Astrocyte (in vitro differentiated cells and primary cell): ENCODE data around the gene TBCEL. TPM values are rescaled to one million over a fixed set of nuclear protein-coding genes. Genes with fewer than 3 reads are reported as not detected.

Experiments
- DNase-seq: peaks from one replicate; pipeline ENCODE4 v3.0.0-alpha.2; 2010; ENCODE audit warnings: low read depth
- FAIRE-seq: peaks from 2 replicates; lab custom pipeline; 2011; peaks lifted over from hg19 to GRCh38; lab: Jason Lieb, UNC
- H2AFZ ChIP-seq: 2 replicates; pipeline ENCODE4 v1.6.0; 2012; ENCODE audit warnings: low read depth, low read length, inconsistent platforms
- H3K27ac ChIP-seq: 2 replicates; pipeline ENCODE4 v1.5.1; 2011; ENCODE audit warnings: low read depth, low read length, inconsistent platforms
- H3K27me3 ChIP-seq: 2 replicates; pipeline ENCODE4 v1.6.0; 2011; ENCODE audit warnings: low read length, inconsistent platforms; ENCODE audit not compliant: insufficient read depth
- H3K36me3 ChIP-seq: 2 replicates; pipeline ENCODE4 v1.5.1; 2011; ENCODE audit warnings: low read length, inconsistent platforms; ENCODE audit not compliant: insufficient read depth
- H3K4me1 ChIP-seq: 2 replicates; pipeline ENCODE4 v1.5.1; 2011; ENCODE audit warnings: low read length, inconsistent platforms; ENCODE audit not compliant: insufficient read depth
- H3K4me2 ChIP-seq: 2 replicates; pipeline ENCODE4 v1.6.0; 2012; ENCODE audit warnings: low read length, inconsistent platforms
- H3K4me3 ChIP-seq: 2 replicates; pipeline ENCODE4 v1.5.1; 2011; ENCODE audit warnings: low read depth, mild to moderate bottlenecking, low read length, inconsistent platforms; ENCODE audit not compliant: insufficient read depth
- H3K79me2 ChIP-seq: 2 replicates; pipeline ENCODE4 v1.6.0; 2012; ENCODE audit warnings: mild to moderate bottlenecking, low read length, inconsistent platforms; ENCODE audit not compliant: insufficient read depth
- H3K9ac ChIP-seq: 2 replicates; pipeline ENCODE4 v1.6.0; 2012; ENCODE audit warnings: mild to moderate bottlenecking, low read length, inconsistent platforms
- H3K9me3 ChIP-seq: 2 replicates; pipeline ENCODE4 v1.5.1; 2012; ENCODE audit warnings: low read depth, mild to moderate bottlenecking, low read length, inconsistent platforms; ENCODE audit not compliant: insufficient read depth
- H4K20me1 ChIP-seq: 2 replicates; pipeline ENCODE4 v1.6.0; 2012; ENCODE audit warnings: low read length, inconsistent platforms; ENCODE audit not compliant: insufficient read depth
- H3K27ac Mint-ChIP-seq: one replicate; pipeline ENCODE4 v1.8.0; 2021; ENCODE audit warnings: mild to moderate bottlenecking, mixed read lengths; ENCODE audit not compliant: unreplicated experiment
- H3K27me3 Mint-ChIP-seq: one replicate; pipeline ENCODE4 v1.8.0; 2021; ENCODE audit warnings: low read depth, mixed read lengths; ENCODE audit not compliant: unreplicated experiment
- H3K36me3 Mint-ChIP-seq: one replicate; pipeline ENCODE4 v1.8.0; 2021; ENCODE audit warnings: low read depth, mixed read lengths; ENCODE audit not compliant: unreplicated experiment
- H3K4me1 Mint-ChIP-seq: one replicate; pipeline ENCODE4 v1.8.0; 2021; ENCODE audit warnings: low read depth, mixed read lengths; ENCODE audit not compliant: unreplicated experiment
- H3K4me3 Mint-ChIP-seq: one replicate; pipeline ENCODE4 v1.8.0; 2021; ENCODE audit warnings: mild to moderate bottlenecking, moderate library complexity, mixed read lengths; ENCODE audit not compliant: unreplicated experiment
- H3K9me3 Mint-ChIP-seq: one replicate; pipeline ENCODE4 v1.8.0; 2021; ENCODE audit warnings: mild to moderate bottlenecking, mixed read lengths; ENCODE audit not compliant: unreplicated experiment
- EZH2 ChIP-seq: IDR thresholded peaks from 2 replicates; pipeline ENCODE4 v1.6.1; 2012; ENCODE audit warnings: mild to moderate bottlenecking, low read length, inconsistent platforms; ENCODE audit not compliant: insufficient read depth
- total RNA-seq: library from RNA; stranded (reverse); gene quantifications from 2 replicates; pipeline ENCODE4 v1.2.1, GENCODE V29; 2021
- TF ChIP-seq, protein P1 (sequence below): IDR thresholded peaks from 2 replicates; pipeline ENCODE4 v1.5.1; 2011; ENCODE audit warnings: low read depth, mild to moderate bottlenecking, inconsistent platforms, low read length, moderate library complexity; ENCODE audit not compliant: insufficient read depth

TBCEL gene
- total RNA-seq, 1 donor from 2014 or later = 25.9 TPM

DNA sequence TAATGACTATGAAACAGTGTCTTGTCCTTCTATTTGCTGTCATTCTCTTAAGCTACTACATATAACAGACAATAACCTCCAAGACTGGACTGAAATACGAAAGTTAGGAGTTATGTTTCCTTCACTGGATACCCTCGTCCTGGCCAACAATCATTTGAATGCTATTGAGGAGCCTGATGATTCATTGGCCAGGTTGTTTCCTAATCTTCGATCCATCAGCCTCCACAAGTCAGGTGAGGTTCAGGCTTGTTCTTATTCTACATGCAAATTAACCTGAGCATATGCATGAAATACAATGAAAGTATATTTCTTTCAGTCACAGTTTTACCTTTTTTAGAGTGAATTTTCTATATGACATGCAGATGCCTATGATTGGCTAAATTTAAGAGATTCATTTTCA lies 31.2 kb downstream of the TBCEL start:
- no peak overlapping the region for H2AFZ ChIP-seq
- no peaks in the 10 kb centered on the region for H3K27me3 ChIP-seq
- no peaks in the 10 kb centered on the region for H3K9me3 ChIP-seq
- Mint-ChIP-seq H3K27me3 (no peaks in the 10 kb centered on the region), H3K9me3 (no peaks in the 10 kb centered on the region), H3K4me1 (no peaks in the 10 kb centered on the region), H3K27ac (no peak overlapping the region), H3K4me3 (no peak overlapping the region), H3K36me3 (peaks cover 2% of the 10 kb centered on the region)
- no peaks in the 10 kb centered on the region for H4K20me1 ChIP-seq
- H3K4me3 ChIP-seq = no peak overlapping the region
- no peaks in the 10 kb centered on the region for H3K79me2 ChIP-seq
- no peak for FAIRE-seq
- H3K9ac ChIP-seq = no peak overlapping the region
- H3K4me1 ChIP-seq = no peaks in the 10 kb centered on the region
- no peak for DNase-seq
- TF ChIP-seq, protein P1, sequence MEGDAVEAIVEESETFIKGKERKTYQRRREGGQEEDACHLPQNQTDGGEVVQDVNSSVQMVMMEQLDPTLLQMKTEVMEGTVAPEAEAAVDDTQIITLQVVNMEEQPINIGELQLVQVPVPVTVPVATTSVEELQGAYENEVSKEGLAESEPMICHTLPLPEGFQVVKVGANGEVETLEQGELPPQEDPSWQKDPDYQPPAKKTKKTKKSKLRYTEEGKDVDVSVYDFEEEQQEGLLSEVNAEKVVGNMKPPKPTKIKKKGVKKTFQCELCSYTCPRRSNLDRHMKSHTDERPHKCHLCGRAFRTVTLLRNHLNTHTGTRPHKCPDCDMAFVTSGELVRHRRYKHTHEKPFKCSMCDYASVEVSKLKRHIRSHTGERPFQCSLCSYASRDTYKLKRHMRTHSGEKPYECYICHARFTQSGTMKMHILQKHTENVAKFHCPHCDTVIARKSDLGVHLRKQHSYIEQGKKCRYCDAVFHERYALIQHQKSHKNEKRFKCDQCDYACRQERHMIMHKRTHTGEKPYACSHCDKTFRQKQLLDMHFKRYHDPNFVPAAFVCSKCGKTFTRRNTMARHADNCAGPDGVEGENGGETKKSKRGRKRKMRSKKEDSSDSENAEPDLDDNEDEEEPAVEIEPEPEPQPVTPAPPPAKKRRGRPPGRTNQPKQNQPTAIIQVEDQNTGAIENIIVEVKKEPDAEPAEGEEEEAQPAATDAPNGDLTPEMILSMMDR = no peak
- no peak for TF ChIP-seq EZH2
- H3K36me3 ChIP-seq = peaks cover 11% of the 10 kb centered on the region
- H3K27ac ChIP-seq = no peak overlapping the region
- H3K4me2 ChIP-seq = no peak overlapping the region

DNA sequence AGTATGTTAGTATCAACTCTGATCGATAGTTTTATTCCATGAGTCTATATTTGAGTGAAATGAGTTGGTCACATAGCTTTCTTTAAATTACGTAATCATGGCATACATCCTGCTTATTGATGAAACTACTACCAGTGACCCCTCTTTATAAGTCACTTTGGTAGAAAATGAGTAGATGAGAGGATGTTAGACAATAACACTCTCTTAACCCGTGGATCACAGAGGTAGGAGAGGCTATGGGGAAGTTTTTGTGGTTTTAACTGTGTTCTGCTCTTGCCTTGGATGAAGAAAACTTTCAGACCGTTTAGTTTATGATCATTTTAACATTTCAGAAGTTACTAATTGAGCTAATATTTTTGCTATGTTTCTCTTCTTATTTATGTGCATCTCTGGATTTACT lies 34.0 kb downstream of the TBCEL start:
- Mint-ChIP-seq H3K27ac (no peak overlapping the region), H3K9me3 (no peaks in the 10 kb centered on the region), H3K4me3 (no peak overlapping the region), H3K27me3 (no peaks in the 10 kb centered on the region), H3K4me1 (no peaks in the 10 kb centered on the region), H3K36me3 (peaks cover 5% of the 10 kb centered on the region)
- Histone ChIP-seq H3K36me3 (peaks cover 19% of the 10 kb centered on the region), H3K9ac (no peak overlapping the region), H3K27ac (no peak overlapping the region), H2AFZ (no peak overlapping the region), H3K4me3 (no peak overlapping the region), H3K4me2 (no peak overlapping the region), H3K27me3 (no peaks in the 10 kb centered on the region), H3K9me3 (no peaks in the 10 kb centered on the region), H3K4me1 (no peaks in the 10 kb centered on the region), H3K79me2 (no peaks in the 10 kb centered on the region), H4K20me1 (no peaks in the 10 kb centered on the region)
- FAIRE-seq (no peak), DNase-seq (no peak)
- TF ChIP-seq, protein P1 = no peak
- no peak for TF ChIP-seq EZH2

GRCh38 chr11:121058941-121059340 lies 35.0 kb downstream of the TBCEL start:
- Histone ChIP-seq H4K20me1 (no peaks in the 10 kb centered on the region), H3K9me3 (no peaks in the 10 kb centered on the region), H3K27me3 (no peaks in the 10 kb centered on the region), H3K4me3 (no peak overlapping the region), H3K4me2 (no peak overlapping the region), H3K4me1 (no peaks in the 10 kb centered on the region), H3K9ac (no peak overlapping the region), H3K27ac (no peak overlapping the region), H3K36me3 (peaks cover 16% of the 10 kb centered on the region), H3K79me2 (no peaks in the 10 kb centered on the region), H2AFZ (no peak overlapping the region)
- no peak for TF ChIP-seq EZH2
- TF ChIP-seq, protein P1 = no peak
- Mint-ChIP-seq H3K27me3 (no peaks in the 10 kb centered on the region), H3K4me1 (no peaks in the 10 kb centered on the region), H3K9me3 (no peaks in the 10 kb centered on the region), H3K27ac (no peak overlapping the region), H3K36me3 (peaks cover 5% of the 10 kb centered on the region), H3K4me3 (no peak overlapping the region)
- no peak for FAIRE-seq
- DNase-seq = no peak
